CD8-positive, alpha-beta memory T cell (primary cell): ENCODE results near the gene TESK2. TPM values are rescaled to one million over a fixed set of nuclear protein-coding genes. Genes with fewer than 3 reads are reported as not detected.

Source experiments
- CTCF ChIA-PET: fragments of 350-600 bp; sonication (Branson Sonifier 250); formaldehyde crosslinking; loops from one replicate; lab custom pipeline; 2021; ENCODE audit warnings: antibody characterized with exemption; lab: Charles Lee
- POLR2A ChIA-PET: fragments of 350-600 bp; sonication (Branson Sonifier 250); formaldehyde crosslinking; loops from one replicate; lab custom pipeline; 2021; ENCODE audit warnings: antibody characterized with exemption; lab: Charles Lee
- DNase-seq, 5 donors: peaks; one replicate each; pipeline versions ENCODE4 v3.0.0 to v3.0.0-alpha.2; 2020 to 2022; ENCODE audit warnings: mixed read lengths in 1 of 5
- H3K27ac ChIP-seq: one replicate; pipeline ENCODE4 v1.7.0; 2013; ENCODE audit warnings: low read depth, mild to moderate bottlenecking, low read length, moderate library complexity
- H3K27me3 ChIP-seq: 2 replicates; pipeline ENCODE4 v1.7.0; 2013; ENCODE audit warnings: low read length, mild to moderate bottlenecking; ENCODE audit not compliant: insufficient read depth, poor library complexity, severe bottlenecking
- H3K36me3 ChIP-seq: 2 replicates; pipeline ENCODE4 v1.7.0; 2013; ENCODE audit warnings: mild to moderate bottlenecking, low read length, moderate library complexity; ENCODE audit not compliant: insufficient read depth
- H3K4me1 ChIP-seq: 2 replicates; pipeline ENCODE4 v1.7.0; 2013; ENCODE audit warnings: mild to moderate bottlenecking, low read length, moderate library complexity; ENCODE audit not compliant: insufficient read depth
- H3K4me3 ChIP-seq: 2 replicates; pipeline ENCODE4 v1.7.0; 2013; ENCODE audit warnings: mild to moderate bottlenecking, low read length
- H3K9me3 ChIP-seq: 2 replicates; pipeline ENCODE4 v1.7.0; 2013; ENCODE audit warnings: mild to moderate bottlenecking, low read length
- H3K27ac Mint-ChIP-seq, 8 donors: one replicate each; pipeline ENCODE4 v1.8.0; 2020 to 2021; ENCODE audit warnings: mixed read lengths in 8 of 8, mild to moderate bottlenecking in 6 of 8, inconsistent platforms in 3 of 8, moderate library complexity in 3 of 8
- H3K27me3 Mint-ChIP-seq, 2 donors: one replicate each; pipeline ENCODE4 v1.8.0; 2020 to 2021; ENCODE audit warnings: mixed read lengths in 2 of 2, mild to moderate bottlenecking in 1 of 2, moderate library complexity in 1 of 2
- H3K36me3 Mint-ChIP-seq, 3 donors: one replicate each; pipeline ENCODE4 v1.8.0; 2020 to 2021; ENCODE audit warnings: mixed read lengths in 3 of 3, inconsistent platforms in 1 of 3, mild to moderate bottlenecking in 1 of 3
- H3K4me1 Mint-ChIP-seq, 3 donors: one replicate each; pipeline ENCODE4 v1.8.0; 2020 to 2021; ENCODE audit warnings: mixed read lengths in 3 of 3, inconsistent platforms in 1 of 3, mild to moderate bottlenecking in 1 of 3
- H3K4me3 Mint-ChIP-seq, 7 donors: one replicate each; pipeline ENCODE4 v1.8.0; 2020 to 2021; ENCODE audit warnings: mixed read lengths in 7 of 7, mild to moderate bottlenecking in 6 of 7, moderate library complexity in 4 of 7, inconsistent platforms in 2 of 7
- H3K9me3 Mint-ChIP-seq, 5 donors: one replicate each; pipeline ENCODE4 v1.8.0; 2020 to 2022; ENCODE audit warnings: mixed read lengths in 5 of 5, mild to moderate bottlenecking in 3 of 5, moderate library complexity in 2 of 5, inconsistent platforms in 1 of 5
- polyA plus RNA-seq: library from polyadenylated mRNA; unstranded; fragments of 300-500 nt; fragmentation: Illumina TruSeq; gene quantifications from one replicate; pipeline ENCODE4 v1.2.3, GENCODE V29; 2021
- total RNA-seq, 2 experiments: library from RNA; stranded (reverse); gene quantifications; one replicate each; pipeline ENCODE4 v1.2.3, GENCODE V29; 2021

Gene TESK2
- total and polyA plus RNA-seq, 3 experiments from 2014 or later = 2.9 to 3.6 (median 3.1) TPM

DNA sequence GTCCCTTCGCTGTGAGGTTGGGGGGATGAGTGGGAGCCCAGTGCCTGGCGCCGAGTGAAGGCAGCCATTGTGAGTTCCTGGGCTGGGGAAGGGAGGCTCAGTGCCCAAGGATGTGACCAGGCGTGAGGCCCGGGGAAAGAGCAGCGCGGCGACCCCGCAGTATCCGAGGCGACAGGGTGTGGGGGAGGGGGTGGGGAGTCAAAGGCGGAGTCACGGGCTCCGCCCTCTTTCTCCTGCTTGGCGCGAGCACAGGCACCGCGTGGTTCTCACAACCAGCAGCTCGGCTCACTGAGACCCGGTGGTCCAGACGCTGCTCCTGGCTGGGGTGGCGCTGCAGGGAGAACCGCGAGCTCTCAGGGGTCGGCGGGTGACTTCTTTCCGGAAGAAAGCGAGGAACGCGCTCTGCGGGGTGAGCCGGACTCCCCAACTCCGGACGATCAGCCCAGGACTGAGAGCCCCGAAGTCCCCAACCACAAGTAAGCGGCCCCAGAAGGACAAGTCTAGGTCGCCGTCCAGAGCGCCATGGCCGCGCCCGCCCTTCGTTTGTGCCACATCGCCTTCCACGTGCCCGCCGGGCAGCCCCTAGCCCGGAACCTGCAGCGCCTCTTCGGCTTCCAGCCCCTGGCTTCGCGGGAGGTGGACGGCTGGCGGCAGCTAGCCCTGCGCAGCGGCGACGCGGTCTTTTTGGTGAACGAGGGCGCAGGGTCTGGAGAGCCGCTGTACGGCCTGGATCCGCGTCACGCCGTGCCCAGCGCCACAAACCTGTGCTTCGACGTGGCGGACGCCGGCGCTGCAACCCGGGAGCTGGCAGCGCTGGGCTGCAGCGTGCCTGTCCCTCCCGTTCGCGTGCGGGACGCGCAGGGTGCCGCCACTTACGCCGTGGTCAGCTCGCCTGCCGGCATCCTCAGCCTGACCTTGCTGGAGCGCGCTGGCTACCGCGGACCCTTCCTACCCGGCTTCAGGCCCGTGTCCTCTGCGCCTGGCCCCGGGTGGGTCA, 164.0 kb downstream of the TESK2 start, which contains the start of gene HPDL:
TSS of gene HPDL (plus strand) at position 269 of the 997 bp plus-strand sequence. CDS start at position 523, 254 bp downstream.
- DNase-seq = peak; percentile 28 to 67 (median 44)
- peaks cover 0 to 20% (median 6%) of the 10 kb centered on the region in 3 donors for H3K4me1 Mint-ChIP-seq
- peak within 1 kb of the TSS in 4 of 8 donors; percentile 55 to 82 (median 73) for H3K27ac Mint-ChIP-seq
- Histone ChIP-seq H3K9me3 (no peaks in the 10 kb centered on the region), H3K4me3 (peak within 1 kb of the TSS; percentile 79), H3K36me3 (peaks cover 4% of the 10 kb centered on the region), H3K27ac (no peak within 1 kb of the TSS), H3K4me1 (peaks cover 11% of the 10 kb centered on the region), H3K27me3 (no peaks in the 10 kb centered on the region)
- H3K36me3 Mint-ChIP-seq = peaks cover 0 to 21% (median 2%) of the 10 kb centered on the region in 3 donors
- POLR2A ChIA-PET = interaction anchor here (1.3 to 3.1 kb wide), 3 partner anchors 13 to 23 kb away, joined by 4 to 33 read pairs (median 4); partner anchors contain the start of genes MUTYH and TOE1
- H3K4me3 Mint-ChIP-seq = peak within 1 kb of the TSS; percentile 82 to 90 (median 85)
- CTCF ChIA-PET = interaction anchor here (0.7 to 2.1 kb wide), 7 partner anchors 12 to 527 kb away, joined by 3 to 10 read pairs (median 6); partner anchors contain the start of genes MUTYH, PLK3 and TOE1
- H3K9me3 Mint-ChIP-seq = no peaks in the 10 kb centered on the region
- peaks cover 0 to 2% of the 10 kb centered on the region in 2 donors for H3K27me3 Mint-ChIP-seq

DNA sequence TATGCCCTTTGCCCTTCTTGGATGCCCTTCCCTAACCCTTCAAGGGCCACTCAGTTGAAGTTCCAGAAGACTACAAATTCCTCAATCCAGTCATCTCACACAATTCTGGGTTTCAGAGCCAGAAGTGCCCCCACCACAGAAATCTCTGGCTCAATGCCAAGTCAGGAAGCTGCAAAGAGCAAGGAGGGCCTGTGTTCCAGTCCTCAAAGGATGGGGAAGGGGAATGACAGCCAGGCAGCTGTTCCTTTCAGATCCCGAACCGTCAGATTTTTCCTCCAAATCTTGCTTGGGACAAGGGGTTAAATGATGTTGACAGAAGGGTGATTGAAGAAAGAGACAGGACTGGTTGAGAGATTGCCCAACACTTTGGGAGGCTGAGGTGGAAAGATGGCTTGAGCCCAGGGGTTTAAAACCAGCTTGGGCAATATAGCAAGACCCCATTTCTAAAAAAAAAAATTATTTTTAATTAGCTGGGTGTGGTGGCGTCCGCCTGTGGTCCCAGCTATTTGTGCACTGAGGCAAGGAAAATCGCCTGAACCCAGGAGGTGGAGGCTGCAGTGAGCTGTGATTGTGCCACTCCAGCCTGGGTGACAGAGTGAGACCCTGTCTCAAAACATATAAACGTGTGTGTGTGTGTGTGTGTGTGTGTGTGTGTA, 165.0 kb downstream of the TESK2 start:
- Histone ChIP-seq H3K4me3 (no peak overlapping the region), H3K36me3 (peaks cover 4% of the 10 kb centered on the region), H3K4me1 (peaks cover 11% of the 10 kb centered on the region), H3K27ac (no peak overlapping the region), H3K27me3 (no peaks in the 10 kb centered on the region), H3K9me3 (no peaks in the 10 kb centered on the region)
- peaks cover 0 to 20% (median 6%) of the 10 kb centered on the region in 3 donors for H3K4me1 Mint-ChIP-seq
- POLR2A ChIA-PET = interaction anchor here (1.3 to 3.1 kb wide), 2 partner anchors 14 to 22 kb away, joined by 4 to 33 read pairs; partner anchors contain the start of genes MUTYH and TOE1
- peaks cover 0 to 16% (median 2%) of the 10 kb centered on the region in 3 donors for H3K36me3 Mint-ChIP-seq
- DNase-seq = no peak
- no peaks in the 10 kb centered on the region for H3K9me3 Mint-ChIP-seq
- CTCF ChIA-PET = interaction anchor here (1.3 to 2.1 kb wide), 3 partner anchors 11 to 526 kb away, joined by 3 to 6 read pairs (median 5); partner anchors contain the start of gene PLK3
- H3K4me3 Mint-ChIP-seq = peak overlapping the region; percentile 71 to 90 (median 83)
- peaks cover 0 to 2% of the 10 kb centered on the region in 2 donors for H3K27me3 Mint-ChIP-seq
- H3K27ac Mint-ChIP-seq = peak overlapping the region in 2 of 8 donors; percentile 55 to 80

DNA sequence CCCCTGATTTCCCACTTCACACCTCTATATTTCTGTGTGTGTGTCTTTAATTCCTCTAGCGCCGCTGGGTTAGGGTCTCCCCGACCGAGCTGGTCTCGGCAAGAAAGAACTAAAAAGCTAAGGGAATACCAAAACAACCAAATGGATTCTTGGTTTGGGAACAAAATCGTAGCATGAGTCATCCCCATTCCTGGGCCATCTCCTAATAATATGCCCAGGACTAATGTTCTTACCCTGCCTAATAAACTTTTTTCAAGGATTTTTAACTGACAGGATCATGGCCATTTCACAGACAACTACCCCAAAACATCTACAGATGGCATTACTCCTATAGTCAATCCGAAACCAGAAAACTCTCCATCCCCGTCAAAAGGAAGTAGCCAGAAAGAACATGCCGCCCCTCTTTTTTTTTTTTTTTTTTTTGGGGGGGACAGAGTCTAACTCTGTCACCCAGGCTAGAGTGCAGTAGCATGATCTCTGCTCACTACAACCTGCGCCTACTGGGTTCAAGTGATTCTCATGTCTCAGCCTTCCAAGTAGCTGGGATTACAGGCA, 168.4 kb downstream of the TESK2 start:
- ChIA-PET CTCF (no interaction called here), POLR2A (interaction anchor here (0.7 kb wide), 1 partner anchor 173 kb away, joined by 3 read pairs; no protein-coding TSS in a partner anchor)
- Mint-ChIP-seq H3K27ac (no peak overlapping the region), H3K4me3 (no peak overlapping the region), H3K4me1 (peaks cover 0 to 7% (median 0%) of the 10 kb centered on the region in 3 donors), H3K27me3 (no peaks in the 10 kb centered on the region), H3K9me3 (no peaks in the 10 kb centered on the region), H3K36me3 (no peaks in the 10 kb centered on the region)
- Histone ChIP-seq H3K4me1 (peaks cover 9% of the 10 kb centered on the region), H3K36me3 (no peaks in the 10 kb centered on the region), H3K27ac (no peak overlapping the region), H3K9me3 (no peaks in the 10 kb centered on the region), H3K4me3 (no peak overlapping the region), H3K27me3 (no peaks in the 10 kb centered on the region)
- DNase-seq = no peak

DNA sequence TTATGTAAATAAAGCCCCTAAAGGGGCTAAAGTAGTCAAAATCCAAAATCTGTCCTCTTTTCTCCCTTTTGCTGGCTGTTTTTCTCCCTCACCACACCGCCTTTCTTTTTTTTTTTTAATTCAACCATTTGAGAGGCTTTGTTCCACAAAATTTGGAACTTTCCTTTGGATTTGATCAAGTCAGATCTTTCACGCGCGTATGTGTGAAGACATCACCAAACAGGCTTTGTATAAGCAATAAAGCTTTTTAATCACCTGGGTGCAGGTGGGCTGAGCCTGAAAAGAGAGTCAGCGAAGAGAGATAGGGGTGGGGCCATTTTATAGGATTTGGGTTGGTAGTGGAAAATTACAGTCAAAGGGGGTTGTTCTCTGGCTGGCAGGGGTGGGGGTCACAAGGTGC, 169.5 kb downstream of the TESK2 start:
- H3K36me3 ChIP-seq = no peaks in the 10 kb centered on the region
- ChIA-PET CTCF (no interaction called here), POLR2A (no interaction called here)
- H3K9me3 Mint-ChIP-seq = no peaks in the 10 kb centered on the region
- H3K27ac ChIP-seq = no peak overlapping the region
- peaks cover 0 to 2% (median 0%) of the 10 kb centered on the region in 3 donors for H3K4me1 Mint-ChIP-seq
- no peak overlapping the region for H3K27ac Mint-ChIP-seq
- peaks cover 3% of the 10 kb centered on the region for H3K4me1 ChIP-seq
- H3K4me3 ChIP-seq = no peak overlapping the region
- no peaks in the 10 kb centered on the region for H3K9me3 ChIP-seq
- H3K27me3 Mint-ChIP-seq = no peaks in the 10 kb centered on the region
- no peaks in the 10 kb centered on the region for H3K36me3 Mint-ChIP-seq
- no peak for DNase-seq
- no peaks in the 10 kb centered on the region for H3K27me3 ChIP-seq
- no peak overlapping the region for H3K4me3 Mint-ChIP-seq

DNA sequence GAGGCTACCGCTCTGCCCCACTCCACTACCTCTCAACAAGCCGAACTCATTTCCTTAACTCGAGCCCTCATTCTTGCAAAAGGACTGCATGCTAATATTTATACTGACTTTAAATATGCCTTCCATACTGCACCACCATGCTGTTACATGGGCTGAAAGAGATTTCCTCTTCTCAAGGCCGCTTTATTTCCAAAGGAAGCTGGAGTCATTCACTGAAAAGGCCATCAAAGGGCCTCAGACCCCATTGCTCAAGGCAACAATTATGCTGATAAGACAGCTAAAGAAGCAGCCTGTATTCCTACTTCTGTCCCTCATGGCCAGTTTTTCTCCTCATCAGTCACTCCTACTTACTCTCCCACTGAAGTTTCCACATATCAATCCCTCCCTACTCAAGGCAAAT, 171.2 kb downstream of the TESK2 start:
- no peaks in the 10 kb centered on the region for H3K36me3 Mint-ChIP-seq
- no peaks in the 10 kb centered on the region for H3K9me3 Mint-ChIP-seq
- H3K36me3 ChIP-seq = no peaks in the 10 kb centered on the region
- no peaks in the 10 kb centered on the region for H3K27me3 Mint-ChIP-seq
- H3K27ac Mint-ChIP-seq = no peak overlapping the region
- ChIA-PET POLR2A (no interaction called here), CTCF (no interaction called here)
- no peaks in the 10 kb centered on the region for H3K4me1 ChIP-seq
- no peak for DNase-seq
- no peaks in the 10 kb centered on the region for H3K27me3 ChIP-seq
- H3K4me1 Mint-ChIP-seq = no peaks in the 10 kb centered on the region
- no peak overlapping the region for H3K4me3 Mint-ChIP-seq
- H3K27ac ChIP-seq = no peak overlapping the region
- H3K9me3 ChIP-seq = no peaks in the 10 kb centered on the region
- H3K4me3 ChIP-seq = no peak overlapping the region

DNA sequence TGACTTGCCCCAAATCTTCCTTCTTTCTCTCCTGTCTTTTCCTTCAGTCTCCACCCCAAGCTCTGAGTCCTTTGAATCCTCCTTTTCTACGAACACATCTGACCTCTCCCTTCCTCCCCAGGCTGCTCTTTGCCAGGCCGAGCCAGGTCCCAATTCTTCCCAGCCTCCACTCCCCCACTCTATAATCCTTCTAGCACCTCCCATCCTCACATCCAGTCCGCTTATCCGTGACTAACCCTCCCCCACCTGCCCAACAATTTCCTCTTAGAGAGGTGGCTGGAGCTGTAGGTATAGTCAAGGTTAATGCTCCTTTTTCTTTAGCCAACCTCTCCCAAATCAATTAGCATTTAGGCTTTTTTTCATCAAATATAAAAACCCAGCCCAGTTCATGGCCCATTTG, 173.8 kb downstream of the TESK2 start:
- no peak overlapping the region for H3K4me3 ChIP-seq
- DNase-seq = no peak
- no peaks in the 10 kb centered on the region for H3K27me3 ChIP-seq
- no peaks in the 10 kb centered on the region for H3K9me3 ChIP-seq
- Mint-ChIP-seq H3K4me3 (no peak overlapping the region), H3K4me1 (no peaks in the 10 kb centered on the region), H3K9me3 (no peaks in the 10 kb centered on the region), H3K27me3 (no peaks in the 10 kb centered on the region), H3K27ac (no peak overlapping the region), H3K36me3 (no peaks in the 10 kb centered on the region)
- H3K4me1 ChIP-seq = no peaks in the 10 kb centered on the region
- no peak overlapping the region for H3K27ac ChIP-seq
- H3K36me3 ChIP-seq = no peaks in the 10 kb centered on the region
- ChIA-PET CTCF (interaction anchor here (0.7 kb wide), 1 partner anchor 167 kb away, joined by 3 read pairs; no protein-coding TSS in a partner anchor), POLR2A (no interaction called here)

DNA sequence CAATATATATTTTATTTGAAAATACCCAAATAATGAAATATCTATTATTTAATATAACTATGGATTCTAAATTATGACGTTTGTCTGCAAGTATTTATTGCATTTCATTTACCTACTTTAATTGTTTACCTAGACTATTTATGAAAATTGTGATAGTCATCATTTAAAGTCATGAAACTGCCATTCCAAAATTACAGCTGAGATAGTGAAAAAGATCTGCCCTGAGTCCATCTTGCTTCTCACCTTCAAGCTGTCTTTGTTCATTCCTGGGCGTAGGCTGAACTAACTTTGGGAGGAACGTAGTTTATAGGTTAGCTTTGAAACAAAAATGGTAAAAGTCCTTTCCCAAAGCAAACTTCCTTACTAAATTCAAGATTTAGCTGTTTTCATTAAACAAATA, 176.7 kb downstream of the TESK2 start:
- no peaks in the 10 kb centered on the region for H3K4me1 Mint-ChIP-seq
- no peak overlapping the region for H3K4me3 ChIP-seq
- H3K36me3 Mint-ChIP-seq = no peaks in the 10 kb centered on the region
- no peak overlapping the region for H3K27ac ChIP-seq
- H3K27me3 ChIP-seq = no peaks in the 10 kb centered on the region
- no peak overlapping the region for H3K27ac Mint-ChIP-seq
- H3K4me1 ChIP-seq = no peaks in the 10 kb centered on the region
- H3K9me3 ChIP-seq = no peaks in the 10 kb centered on the region
- no peak for DNase-seq
- H3K9me3 Mint-ChIP-seq = no peaks in the 10 kb centered on the region
- ChIA-PET POLR2A (no interaction called here), CTCF (interaction anchor here (0.7 to 1.3 kb wide), 2 partner anchors 9 to 11 kb away, joined by 3 read pairs; no protein-coding TSS in a partner anchor)
- H3K27me3 Mint-ChIP-seq = no peaks in the 10 kb centered on the region
- H3K4me3 Mint-ChIP-seq = no peak overlapping the region
- H3K36me3 ChIP-seq = no peaks in the 10 kb centered on the region
